Prostate gland (tissue), 2 donors: ENCODE data around the gene WWP2.

Source experiments
- CTCF ChIP-seq, 4 experiments: fragments of 200-600 bp in 2 of 4; fragments of 450-650 bp in 2 of 4; sonication (generic) in 2 of 4; IDR thresholded peaks; 1 replicate in 3 of 4; 2 replicates in 1 of 4; pipeline ENCODE4 v1.5.1; 2016 to 2019; ENCODE audit warnings: antibody characterized with exemption in 4 of 4, mild to moderate bottlenecking in 2 of 4, moderate library complexity in 2 of 4
- POLR2A ChIP-seq: fragments of 450-650 bp; IDR thresholded peaks from one replicate; pipeline ENCODE4 v1.6.1; 2016; ENCODE audit warnings: antibody characterized with exemption, mild to moderate bottlenecking
- POLR2AphosphoS5 ChIP-seq: sonication (generic); formaldehyde crosslinking; IDR thresholded peaks from one replicate; pipeline ENCODE4 v1.6.1; 2017; ENCODE audit warnings: antibody characterized with exemption

GRCh38 chr16:69767459-69768229 lies 5.5 kb downstream of the WWP2 start:
- TF ChIP-seq CTCF (IDR thresholded peaks at IDR 0.05) (no peak), POLR2A (no peak), POLR2AphosphoS5 (no peak)
